Sigmoid colon (tissue), 4 donors: ENCODE measurements around the gene EFCAB5.

Source experiments
- CTCF ChIP-seq, 4 experiments: fragments of 450-650 bp in 3 of 4; fragments of 200-600 bp in 1 of 4; IDR thresholded peaks; one replicate each; pipeline ENCODE4 v1.5.1; 2016 to 2019; ENCODE audit warnings: antibody characterized with exemption in 4 of 4, mild to moderate bottlenecking in 3 of 4, moderate library complexity in 2 of 4
- EP300 ChIP-seq, 4 donors: sonication (generic); formaldehyde crosslinking; IDR thresholded peaks; one replicate each; pipeline ENCODE4 v1.6.1; 2017; ENCODE audit warnings: antibody characterized with exemption in 4 of 4
- POLR2A ChIP-seq, 2 donors: fragments of 450-650 bp; IDR thresholded peaks; one replicate each; pipeline ENCODE4 v1.6.1; 2016; ENCODE audit warnings: antibody characterized with exemption in 2 of 2, mild to moderate bottlenecking in 2 of 2, moderate library complexity in 2 of 2

GRCh38 chr17:30074730-30075129 lies 133.3 kb downstream of the EFCAB5 start:
- TF ChIP-seq CTCF (IDR thresholded peaks at IDR 0.05) (no peak), POLR2A (IDR thresholded peaks at IDR 0.05) (no peak), EP300 (IDR thresholded peaks at IDR 0.05) (no peak)
